ENCODE measurements around the gene FARP2.

DNA sequence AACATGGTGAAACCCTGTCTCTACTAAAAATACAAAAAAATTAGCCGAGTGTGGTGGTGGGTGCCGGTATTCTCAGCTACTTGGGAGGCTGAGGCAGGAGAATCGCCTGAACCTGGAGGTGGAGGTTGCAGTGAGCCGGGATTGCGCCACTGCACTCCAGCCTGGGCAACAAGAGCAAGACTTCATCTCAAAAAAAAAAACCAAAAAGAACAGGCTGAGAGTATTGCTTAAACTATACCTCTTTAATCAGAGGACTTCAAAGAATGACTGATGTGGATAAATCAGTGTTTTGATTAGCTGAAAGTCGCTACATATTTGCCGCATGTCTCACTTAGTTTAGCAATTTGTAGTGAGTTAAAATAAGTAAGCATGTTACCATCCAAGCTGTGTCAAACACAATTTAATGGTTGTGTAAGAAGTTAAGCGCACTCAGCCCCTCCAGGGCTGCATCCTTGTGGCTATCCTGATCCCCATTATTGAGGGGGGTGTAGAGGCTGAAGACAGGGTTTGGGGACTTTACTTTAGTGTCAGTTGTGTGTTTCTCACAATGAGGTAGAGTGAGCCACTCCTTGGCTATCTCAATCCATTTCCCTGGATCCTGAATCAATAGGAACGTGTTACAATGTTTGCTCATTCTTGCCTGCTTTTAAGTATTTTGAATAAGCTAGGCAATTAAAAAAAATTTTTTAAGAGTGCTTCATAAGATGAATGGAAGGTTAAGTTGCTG is 11.0 kb upstream of the FARP2 start:
- TF ChIP-seq EZH2 (conservative IDR thresholded peaks at IDR 0.05; ENCODE audit: low read depth, low read length) = no peak
- no peak for TF ChIP-seq MAZ (IDR thresholded peaks at IDR 0.05; ENCODE audit: borderline replicate concordance, low read depth, low read length)
- TF ChIP-seq MAZ (CRISPR knock-in tag; IDR thresholded peaks at IDR 0.05; ENCODE audit: low read depth) = no peak
- no peak for TF ChIP-seq SP1 (IDR thresholded peaks at IDR 0.05)
- TF ChIP-seq SP1 (CRISPR knock-in tag; IDR thresholded peaks at IDR 0.05) = no peak
- TF ChIP-seq POLR2A (IDR thresholded peaks at IDR 0.05; ENCODE audit: insufficient read depth in 1 of 2, low read depth in 2 of 2, low read length in 2 of 2) = no peak
- TF ChIP-seq USF2 (IDR thresholded peaks at IDR 0.05; ENCODE audit: low read depth, low read length) = no peak
- no peak for TF ChIP-seq USF2 (CRISPR knock-in tag; IDR thresholded peaks at IDR 0.05; ENCODE audit: borderline replicate concordance)
- no peak for TF ChIP-seq PRDM4 (CRISPR knock-in tag; IDR thresholded peaks at IDR 0.05; ENCODE audit: borderline replicate concordance)
- TF ChIP-seq NCOA1 (CRISPR knock-in tag; IDR thresholded peaks at IDR 0.05) = no peak
- no peak for TF ChIP-seq SKI (IDR thresholded peaks at IDR 0.05; ENCODE audit: partially characterized antibody)
- no peak for TF ChIP-seq DPF2 (CRISPR knock-in tag; IDR thresholded peaks at IDR 0.05; ENCODE audit: borderline replicate concordance, low read depth)
- no peak for TF ChIP-seq GABPA (IDR thresholded peaks at IDR 0.05; ENCODE audit: low read depth, low read length)
- no peak for TF ChIP-seq GABPA (CRISPR knock-in tag; IDR thresholded peaks at IDR 0.05; ENCODE audit: low read depth)
- no peak for TF ChIP-seq IRX3 (CRISPR knock-in tag; IDR thresholded peaks at IDR 0.05; ENCODE audit: borderline replicate concordance, low read depth)

All from HepG2 (cell line).